Esophagus muscularis mucosa (tissue), 3 donors: ENCODE data around the gene ITGA2B.

Source experiments
- CTCF ChIP-seq, 3 experiments: fragments of 200-600 bp in 2 of 3; fragments of 450-650 bp in 1 of 3; sonication (generic) in 2 of 3; IDR thresholded peaks; one replicate each; pipeline ENCODE4 v1.5.1; 2017 to 2019; ENCODE audit warnings: antibody characterized with exemption in 3 of 3, mild to moderate bottlenecking in 2 of 3, moderate library complexity in 1 of 3
- EP300 ChIP-seq: sonication (generic); formaldehyde crosslinking; IDR thresholded peaks from one replicate; pipeline ENCODE4 v1.6.1; 2017; ENCODE audit warnings: antibody characterized with exemption

GRCh38 chr17:44372036-44372435 lies 17.4 kb downstream of the ITGA2B start:
- no peak for TF ChIP-seq CTCF (IDR thresholded peaks at IDR 0.05)
- no peak for TF ChIP-seq EP300
